Transverse colon (tissue), 4 donors: ENCODE measurements around the gene HCK. TPM values are rescaled to one million over a fixed set of nuclear protein-coding genes. Genes with fewer than 3 reads are reported as not detected.
A peak's percentile ranks its signal among the peaks of the same experiment; 100 is the strongest.

ENCODE experiments used
- DNase-seq: peaks from one replicate; pipeline ENCODE4 v3.0.0-alpha.2; 2019
- H3K27ac ChIP-seq, 4 donors: fragments of 200-600 bp; sonication (generic); 2 replicates each; pipeline ENCODE4 v1.5.1; 2016 to 2018; ENCODE audit warnings: inconsistent platforms in 4 of 4
- H3K27me3 ChIP-seq: fragments of 200-600 bp; sonication (generic); 2 replicates; pipeline ENCODE4 v1.5.1; 2017; ENCODE audit warnings: inconsistent platforms
- H3K36me3 ChIP-seq, 4 donors: fragments of 200-600 bp; sonication (generic); 2 replicates each; pipeline ENCODE4 v1.5.1; 2017 to 2019; ENCODE audit warnings: inconsistent platforms in 4 of 4
- H3K4me1 ChIP-seq, 4 donors: fragments of 200-600 bp; sonication (generic); 2 replicates each; pipeline ENCODE4 v1.5.1; 2017 to 2020; ENCODE audit warnings: inconsistent platforms in 4 of 4
- H3K4me3 ChIP-seq, 4 donors: fragments of 200-600 bp; sonication (generic); 1 replicate in 1 of 4; 2 replicates in 3 of 4; pipeline versions ENCODE4 v1.5.1 to v1.6.1; 2017 to 2019; ENCODE audit warnings: inconsistent platforms in 4 of 4
- H3K9me3 ChIP-seq, 2 donors: fragments of 200-600 bp; sonication (generic); 2 replicates each; pipeline ENCODE4 v1.5.1; 2017 to 2019; ENCODE audit warnings: inconsistent platforms in 2 of 2
- CTCF ChIP-seq, 5 experiments: fragments of 200-600 bp in 3 of 5; fragments of 450-650 bp in 2 of 5; sonication (generic) in 3 of 5; IDR thresholded peaks; 1 replicate in 2 of 5; 2 replicates in 3 of 5; pipeline ENCODE4 v1.5.1; 2016 to 2017; ENCODE audit warnings: antibody characterized with exemption in 5 of 5, inconsistent platforms in 3 of 5, mild to moderate bottlenecking in 2 of 5, moderate library complexity in 1 of 5
- EP300 ChIP-seq: sonication (generic); formaldehyde crosslinking; IDR thresholded peaks from one replicate; pipeline ENCODE4 v1.6.1; 2017; ENCODE audit warnings: antibody characterized with exemption, low read depth
- POLR2A ChIP-seq: fragments of 450-650 bp; IDR thresholded peaks from one replicate; pipeline ENCODE4 v1.6.1; 2016; ENCODE audit warnings: antibody characterized with exemption, mild to moderate bottlenecking, moderate library complexity
- POLR2AphosphoS5 ChIP-seq, 3 donors: sonication (generic); formaldehyde crosslinking; IDR thresholded peaks; one replicate each; pipeline ENCODE4 v1.6.1; 2016; ENCODE audit warnings: antibody characterized with exemption in 3 of 3
- WGBS, 2 donors: methylation state at CpG; one replicate each; pipeline ENCODE4 v1.1.5; 2018; ENCODE audit warnings: low coverage in 1 of 2; 5-methylcytosine and 5-hydroxymethylcytosine counted together
- in situ Hi-C, 4 donors: fragments of 200-750 bp; cut with MboI; loops; one replicate each; pipeline versions ENCODE4 v1.15.0 to v1.15.1; 2017; ENCODE audit warnings: low sequenced_read_pairs in 3 of 4, low pct_ligation_motif_present in 1 of 4, low pct_unique_long_range_greater_than_20kb in 1 of 4
- intact Hi-C: fragments of 100-400 bp; cut with DNase I; formaldehyde crosslinking; loops from one replicate; pipeline ENCODE4 v1.15.1; 2023; ENCODE audit warnings: low total_unique reads
- total RNA-seq, 4 donors: library from RNA; depleted of rRNA; stranded (reverse); fragments of >200 nt; gene quantifications; one replicate each; pipeline ENCODE4 v1.1.0, GENCODE V29; 2016

Gene HCK
- total RNA-seq, 4 donors from 2014 or later, result 9.7 to 22.7 (median 11.7) TPM

GRCh38 chr20:32109392-32110172 is 57.5 kb downstream of the HCK start, which contains the start of gene TM9SF4:
Gene TM9SF4 (plus strand): TSS chr20:32109714. CDS start chr20:32109741, 27 bp downstream.
- H3K4me1 ChIP-seq, result peaks cover 5 to 44% (median 36%) of the 10 kb centered on the region in 4 donors
- WGBS, 2 donors, result 0% methylated on average over 8 to 32 of the region's 38 CpGs
- in situ Hi-C loops, result no loop called here
- H3K4me3 ChIP-seq, result peak within 1 kb of the TSS; percentile 77 to 99 (median 90)
- DNase-seq, result peak; percentile 90
- no peaks in the 10 kb centered on the region for H3K36me3 ChIP-seq
- TF ChIP-seq POLR2AphosphoS5 (IDR thresholded peaks at IDR 0.05) (peak; percentile 59 to 82 (median 76)), EP300 (no peak), POLR2A (peak; percentile 72), CTCF (IDR thresholded peaks at IDR 0.05) (no peak)
- H3K27ac ChIP-seq, result peak within 1 kb of the TSS; percentile 92 to 99 (median 96)
- no peaks in the 10 kb centered on the region for H3K9me3 ChIP-seq
- peaks cover 8% of the 10 kb centered on the region for H3K27me3 ChIP-seq
- intact Hi-C loops, result no loop called here

- H3K27ac ChIP-seq, result peak overlapping the region; percentile 92 to 99 (median 96)
- peaks cover 5 to 46% (median 36%) of the 10 kb centered on the region in 4 donors for H3K4me1 ChIP-seq
- TF ChIP-seq EP300 (no peak), POLR2AphosphoS5 (IDR thresholded peaks at IDR 0.05) (no peak), POLR2A (no peak), CTCF (IDR thresholded peaks at IDR 0.05) (no peak)
- WGBS, 2 donors, result 1 to 3% methylated on average over 5 to 8 of the region's 8 CpGs
- H3K9me3 ChIP-seq, result no peaks in the 10 kb centered on the region
- intact Hi-C loops, result no loop called here
- in situ Hi-C loops, result no loop called here
- no peak for DNase-seq
- H3K36me3 ChIP-seq, result no peaks in the 10 kb centered on the region
- peak overlapping the region; percentile 77 to 99 (median 90) for H3K4me3 ChIP-seq
- peaks cover 6% of the 10 kb centered on the region for H3K27me3 ChIP-seq
Measured at GRCh38 chr20:32110173-32110704, 58.2 kb downstream of the HCK start.

- in situ Hi-C loops, result no loop called here
- no peaks in the 10 kb centered on the region for H3K36me3 ChIP-seq
Measured at GRCh38 chr20:32110727-32111126, 58.7 kb downstream of the HCK start.

More at GRCh38 chr20:32110727-32111126, 58.7 kb downstream of the HCK start:
- Histone ChIP-seq H3K9me3 (no peaks in the 10 kb centered on the region), H3K27ac (peak overlapping the region; percentile 23 to 99 (median 93)), H3K4me1 (peaks cover 5 to 46% (median 36%) of the 10 kb centered on the region in 4 donors), H3K4me3 (peak overlapping the region in 3 of 4 donors; percentile 77 to 99 (median 85)), H3K27me3 (peaks cover 1% of the 10 kb centered on the region)
- WGBS, 2 donors, result 52 to 66% methylated on average over 2 to 3 of the region's 3 CpGs
- no peak for TF ChIP-seq POLR2AphosphoS5 (IDR thresholded peaks at IDR 0.05)
- no peak for TF ChIP-seq CTCF (IDR thresholded peaks at IDR 0.05)
- no peak for TF ChIP-seq EP300
- no peak for TF ChIP-seq POLR2A
- no peak for DNase-seq
- intact Hi-C loops, result no loop called here
